Hippocampal formation (tissue), 2 donors: Measurements from ENCODE around the gene SOX2.
"Not testable (repeated sequence)": the region's sequence is repeated elsewhere in the genome, so short reads cannot be mapped to it uniquely, and the experiment has no call there.

ENCODE experiments used
- DNase-seq, 2 donors: peaks; one replicate each; lab custom pipeline; 2025; lab: John Stamatoyannopoulos, UW

The SOX2 gene

GRCh38 chr3:181757694-181758306 is 46.1 kb downstream of the SOX2 start:
- DNase-seq, result no peak

- no peak for DNase-seq
These were observed 50.2 kb downstream of the SOX2 start for GRCh38 chr3:181761906-181762305.

- not testable (repeated sequence) for DNase-seq
These were observed 52.3 kb downstream of the SOX2 start for GRCh38 chr3:181764033-181764432.
